GM19099 (cell line): Measurements from ENCODE around the gene PDE9A.

Source experiments
- POLR2A ChIP-seq: IDR thresholded peaks from 3 replicates; pipeline ENCODE4 v1.6.1; 2011; ENCODE audit warnings: low read depth; ENCODE audit not compliant: insufficient read length; ENCODE audit errors: extremely low read depth

PDE9A gene

GRCh38 chr21:42759594-42759927 is 106.1 kb downstream of the PDE9A start:
- TF ChIP-seq POLR2A, result no peak

- no peak for TF ChIP-seq POLR2A
Measured at GRCh38 chr21:42760361-42760950, 107.0 kb downstream of the PDE9A start.

- no peak for TF ChIP-seq POLR2A
Measured at GRCh38 chr21:42760951-42761751, 107.7 kb downstream of the PDE9A start.

- no peak for TF ChIP-seq POLR2A
Measured at GRCh38 chr21:42761776-42762335, 108.4 kb downstream of the PDE9A start.

GRCh38 chr21:42763581-42764442 is 110.4 kb downstream of the PDE9A start:
- no peak for TF ChIP-seq POLR2A

GRCh38 chr21:42764443-42764760 is 111.0 kb downstream of the PDE9A start:
- TF ChIP-seq POLR2A, result no peak

- no peak for TF ChIP-seq POLR2A
Measured at GRCh38 chr21:42764883-42765282, 111.5 kb downstream of the PDE9A start.

GRCh38 chr21:42765656-42766055 is 112.2 kb downstream of the PDE9A start:
- no peak for TF ChIP-seq POLR2A

- TF ChIP-seq POLR2A, result no peak
Measured at GRCh38 chr21:42766739-42767560, 113.5 kb downstream of the PDE9A start.

GRCh38 chr21:42767561-42767835 is 114.1 kb downstream of the PDE9A start:
- no peak for TF ChIP-seq POLR2A

- no peak for TF ChIP-seq POLR2A
Measured at GRCh38 chr21:42768324-42769121, 115.1 kb downstream of the PDE9A start.

- no peak for TF ChIP-seq POLR2A
Measured at GRCh38 chr21:42769183-42769819, 115.9 kb downstream of the PDE9A start.

- TF ChIP-seq POLR2A, result no peak
Measured at GRCh38 chr21:42769820-42770716, 116.6 kb downstream of the PDE9A start.
